GM18508 (cell line): ENCODE results near the gene RBM5.
"Not testable (repeated sequence)": the region's sequence is repeated elsewhere in the genome, so short reads cannot be mapped to it uniquely, and the experiment has no call there.

Experiments
- ATAC-seq: cut with Tn5 transposase; IDR thresholded peaks from one replicate; pipeline ENCODE4 v1.9.1; 2021; ENCODE audit warnings: moderate number of reproducible peaks; ENCODE audit not compliant: insufficient read depth, unreplicated experiment

Gene RBM5

DNA sequence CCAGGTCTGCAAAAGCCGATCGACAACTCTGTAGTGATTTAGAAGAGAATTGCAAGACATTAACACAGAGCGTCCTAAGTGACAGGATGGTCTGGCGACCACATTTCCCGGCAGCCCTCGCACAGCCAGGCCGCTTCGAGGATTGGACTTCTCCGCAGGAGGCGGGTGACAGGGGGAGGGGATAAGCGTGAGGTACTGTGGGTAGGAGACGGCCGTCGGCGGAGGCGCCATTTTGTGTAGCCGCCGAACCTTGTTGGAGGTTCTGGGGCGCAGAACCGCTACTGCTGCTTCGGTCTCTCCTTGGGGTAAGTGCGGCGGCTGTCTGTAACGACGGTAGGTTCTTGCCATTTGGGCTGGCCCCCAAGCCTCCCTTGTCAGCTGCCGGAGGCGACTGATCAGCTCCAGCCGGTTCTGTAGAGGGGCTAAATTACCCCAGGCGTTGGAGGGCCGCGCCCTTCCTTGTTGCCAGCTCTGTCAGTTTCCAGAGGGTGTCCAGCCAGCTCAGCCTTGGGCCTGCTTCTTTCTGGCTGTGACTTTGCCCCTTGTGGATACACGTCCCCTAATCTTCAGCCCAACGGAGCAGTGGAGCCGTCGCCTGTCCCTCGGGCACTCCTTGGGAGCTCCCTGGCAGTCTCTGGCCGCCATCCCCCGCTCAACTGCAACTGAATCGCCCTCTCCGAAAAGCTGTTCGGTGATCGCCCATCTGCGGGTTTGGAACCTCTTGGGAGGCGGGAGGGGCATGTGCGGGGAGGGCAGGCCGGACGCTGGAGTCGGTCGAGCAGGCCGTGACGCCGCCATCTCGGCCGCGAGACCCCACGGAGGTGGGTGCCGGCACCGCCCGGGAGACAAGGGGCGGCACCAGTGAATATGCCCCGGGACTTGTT is at the start of gene RBM5:
RBM5 (plus strand) TSS at position 195 of the 884 bp plus-strand sequence. CDS start 1,516 bp downstream, outside the sequence.
- ATAC-seq: no peak

DNA sequence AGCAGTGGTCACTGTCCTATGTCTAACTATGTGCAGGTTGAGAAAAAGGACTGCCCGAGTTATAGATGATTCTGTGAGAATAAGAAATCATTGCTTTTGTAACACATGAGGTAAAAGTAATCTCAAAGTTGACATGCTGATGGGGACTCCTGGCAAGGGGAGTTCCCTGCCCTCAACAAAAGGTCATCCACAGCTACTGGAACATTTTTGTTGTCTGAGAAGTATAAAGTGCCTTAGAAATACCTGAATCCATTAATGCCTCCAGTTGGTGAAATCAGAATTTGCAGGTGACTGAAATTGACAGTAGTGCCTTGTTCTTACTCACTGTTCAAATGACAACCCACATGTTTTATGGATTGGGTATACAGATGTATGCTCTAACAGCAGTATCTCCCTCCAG is 43.7 kb upstream of the RBM5 start:
- ATAC-seq: no peak

DNA sequence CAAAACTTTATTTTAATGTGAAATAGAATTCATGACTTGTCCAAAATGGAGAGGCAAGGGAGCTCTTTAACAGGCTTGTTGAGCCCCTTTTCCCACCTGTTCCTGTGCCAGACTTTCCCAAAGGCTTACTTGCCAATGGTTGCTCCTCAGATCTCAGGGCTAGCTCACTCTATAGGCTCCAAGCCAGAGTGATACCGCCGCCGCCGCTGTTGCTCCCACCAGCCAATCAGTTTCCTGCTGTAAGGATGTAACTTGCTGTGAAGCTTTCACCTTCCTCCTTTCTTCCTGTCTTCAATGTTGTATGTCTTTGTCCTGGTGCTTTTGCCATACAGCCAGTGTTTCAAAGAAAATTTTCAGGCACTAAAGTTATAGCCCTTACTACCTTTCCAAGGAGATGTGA is 41.3 kb upstream of the RBM5 start:
- ATAC-seq: no peak

DNA sequence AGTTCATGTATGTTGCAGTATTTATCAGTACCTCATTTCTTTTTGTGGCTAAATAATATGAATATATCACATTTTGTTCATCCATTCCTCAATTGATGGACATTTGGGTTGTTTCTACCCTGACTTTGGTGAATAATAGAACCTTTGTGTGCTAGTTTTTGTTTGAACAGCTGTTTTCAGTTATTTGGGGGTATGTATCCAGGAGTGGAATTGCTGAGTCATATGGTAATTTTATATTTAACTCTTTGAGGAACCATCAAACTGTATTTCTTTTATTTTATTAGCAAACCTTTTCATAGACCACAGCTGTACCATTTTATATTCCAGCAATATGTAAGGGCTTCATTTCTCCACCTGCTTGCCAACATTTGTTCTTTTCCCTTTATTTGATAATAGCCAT is 38.4 kb upstream of the RBM5 start:
- ATAC-seq: no peak

DNA sequence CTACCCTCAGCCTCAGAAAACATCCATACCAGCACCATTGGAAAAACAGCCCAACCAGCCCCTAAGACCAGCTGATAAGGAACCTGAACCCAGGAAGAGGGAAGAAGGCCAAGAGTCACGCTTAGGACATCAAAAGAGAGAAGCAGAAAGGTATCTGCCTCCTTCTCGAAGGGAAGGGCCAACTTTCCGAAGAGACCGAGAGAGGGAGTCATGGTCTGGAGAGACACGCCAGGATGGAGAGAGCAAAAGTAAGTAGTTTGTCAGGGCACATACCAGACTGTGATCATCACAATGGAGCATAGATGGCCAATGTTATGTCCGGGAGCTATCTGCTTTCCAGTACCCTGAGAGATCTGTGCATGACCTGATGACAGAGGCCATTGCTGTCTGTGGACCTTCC is 31.0 kb upstream of the RBM5 start:
- no peak for ATAC-seq

DNA sequence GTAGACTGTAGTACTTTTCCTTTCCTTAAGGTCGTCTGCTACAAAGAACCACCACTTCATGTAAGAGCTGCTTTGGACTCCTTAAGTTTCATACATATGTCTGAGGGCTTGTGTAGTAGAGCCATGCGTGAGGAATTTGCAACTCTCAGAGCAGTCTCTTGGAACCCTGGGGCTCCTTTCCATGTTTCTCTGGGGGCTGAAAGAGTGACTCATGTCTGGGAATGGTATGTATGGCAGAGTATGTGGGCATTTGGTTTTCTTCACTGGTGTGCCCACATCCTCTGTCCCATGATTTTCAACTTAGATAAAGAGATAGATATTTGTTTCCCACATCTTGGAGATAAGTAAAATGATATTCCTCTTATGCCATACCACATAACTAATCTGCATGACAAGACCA is 20.6 kb upstream of the RBM5 start:
- ATAC-seq: no peak

DNA sequence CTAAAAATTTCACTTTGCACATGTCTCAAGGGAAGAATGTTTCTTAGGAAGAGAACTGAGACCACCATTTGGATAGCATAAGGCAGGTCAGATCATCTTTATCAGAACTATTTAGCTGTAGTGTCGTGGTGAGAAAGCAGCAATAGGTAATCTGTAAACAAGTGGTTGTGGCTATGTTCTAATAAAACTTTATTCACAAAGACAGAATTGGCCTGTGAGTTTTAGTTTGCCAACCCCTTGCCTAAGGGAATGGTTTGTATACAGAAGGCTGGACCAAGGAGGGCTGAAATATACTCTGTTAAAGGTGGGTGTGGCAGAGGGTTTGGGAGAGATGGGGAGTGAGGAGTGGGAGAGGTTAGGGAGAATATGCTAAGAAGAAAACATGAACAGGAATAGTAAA is 10.6 kb upstream of the RBM5 start:
- ATAC-seq: no peak

DNA sequence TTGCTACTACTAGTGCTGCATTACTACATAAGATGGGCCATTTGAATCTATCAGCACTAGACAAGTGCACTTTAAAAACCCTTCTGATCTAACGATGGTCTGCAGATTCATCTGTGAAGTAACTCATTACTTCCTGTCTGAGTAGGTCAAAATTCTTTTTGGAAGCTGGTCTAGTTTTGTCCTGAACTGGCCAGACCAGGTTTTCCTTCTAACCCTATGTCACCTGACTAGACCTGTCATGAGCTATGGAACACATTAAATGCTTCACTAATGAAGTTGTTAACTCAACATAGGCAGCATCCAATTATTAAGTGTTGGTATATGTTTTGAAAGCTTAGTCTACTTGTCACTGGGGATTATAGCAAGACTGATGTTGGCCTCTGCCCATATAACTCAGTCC is 10.1 kb upstream of the RBM5 start:
- no peak for ATAC-seq

DNA sequence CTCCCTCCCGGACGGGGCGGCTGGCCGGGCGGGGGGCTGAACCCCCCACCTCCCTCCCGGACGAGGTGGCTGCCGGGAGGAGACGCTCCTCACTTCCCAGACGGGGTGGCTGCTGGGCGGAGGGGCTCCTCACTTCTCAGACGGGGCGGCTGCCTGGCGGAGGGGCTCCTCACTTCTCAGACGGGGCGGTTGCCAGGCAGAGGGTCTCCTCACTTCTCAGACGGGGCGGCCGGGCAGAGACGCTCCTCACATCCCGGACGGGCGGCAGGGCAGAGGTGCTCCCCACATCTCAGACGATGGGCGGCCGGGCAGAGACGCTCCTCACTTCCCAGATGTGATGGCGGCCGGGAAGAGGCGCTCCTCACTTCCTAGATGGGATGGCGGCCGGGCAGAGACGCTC is 3.8 kb upstream of the RBM5 start:
- ATAC-seq: not testable (repeated sequence)

DNA sequence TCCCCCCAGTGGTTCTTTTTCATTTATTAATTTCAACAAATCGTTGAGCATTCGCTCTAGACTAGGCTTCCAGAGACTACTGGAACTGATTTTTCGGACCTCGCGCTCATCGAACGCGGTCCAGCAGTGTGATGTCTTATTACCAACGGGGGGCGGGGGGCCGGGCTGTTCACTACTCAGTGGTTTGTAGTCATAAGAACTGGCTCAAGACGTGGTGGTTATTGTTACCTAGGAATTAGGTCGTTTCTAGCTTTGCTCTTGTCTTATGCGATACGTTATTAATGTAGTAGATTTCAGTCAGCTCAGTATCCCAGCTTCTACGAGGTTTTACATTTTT is 858 bp downstream of the RBM5 start:
- no peak for ATAC-seq

DNA sequence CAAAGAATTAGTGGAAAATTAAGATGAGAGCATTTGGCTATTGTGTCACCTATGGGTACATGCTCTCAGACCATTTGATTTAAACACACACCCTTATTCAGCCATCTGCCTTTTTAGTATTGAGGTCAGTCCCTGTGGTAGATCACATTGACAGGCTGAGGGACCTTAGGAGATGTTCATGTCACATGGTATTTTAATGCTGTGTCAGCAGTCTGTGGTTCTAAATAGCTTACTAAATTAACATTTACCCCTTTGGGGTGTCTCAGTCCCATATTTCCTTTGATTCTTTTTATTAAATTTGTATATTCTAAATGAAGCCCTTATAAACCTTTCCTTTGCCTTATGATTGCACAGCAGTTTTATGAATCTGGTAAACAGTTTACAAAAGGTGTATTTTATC is 2.3 kb downstream of the RBM5 start:
- ATAC-seq: no peak

DNA sequence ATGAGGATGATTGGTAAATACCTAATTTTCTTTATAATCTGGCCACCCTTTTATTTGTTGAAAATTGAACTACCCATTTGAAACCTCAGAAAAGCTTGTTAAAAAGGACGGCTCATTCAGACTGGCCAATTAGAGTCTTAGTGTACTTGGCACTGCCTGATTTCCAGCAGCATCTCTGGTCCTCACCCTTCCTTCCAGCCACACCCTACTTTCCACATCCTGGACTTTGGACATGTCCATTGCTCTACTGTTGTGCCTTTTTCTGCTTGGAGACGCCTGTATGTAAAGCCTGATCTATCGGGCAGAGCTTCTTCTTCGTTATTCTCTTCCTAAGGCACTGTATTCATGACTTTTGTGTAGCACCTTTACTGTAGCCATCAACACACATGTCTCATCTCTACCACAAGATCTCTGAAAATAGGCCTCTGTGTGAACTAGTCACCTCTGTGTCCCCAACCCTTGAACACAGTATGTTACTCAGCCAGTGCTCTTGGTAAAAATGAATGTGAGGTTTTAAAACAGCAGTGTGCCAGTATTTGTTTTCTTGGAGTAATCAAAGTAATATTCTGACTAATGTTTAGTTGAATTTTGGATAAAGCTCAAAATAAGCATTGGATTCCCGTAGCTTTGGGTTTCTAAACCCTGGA is 6.8 kb downstream of the RBM5 start:
- ATAC-seq: no peak

DNA sequence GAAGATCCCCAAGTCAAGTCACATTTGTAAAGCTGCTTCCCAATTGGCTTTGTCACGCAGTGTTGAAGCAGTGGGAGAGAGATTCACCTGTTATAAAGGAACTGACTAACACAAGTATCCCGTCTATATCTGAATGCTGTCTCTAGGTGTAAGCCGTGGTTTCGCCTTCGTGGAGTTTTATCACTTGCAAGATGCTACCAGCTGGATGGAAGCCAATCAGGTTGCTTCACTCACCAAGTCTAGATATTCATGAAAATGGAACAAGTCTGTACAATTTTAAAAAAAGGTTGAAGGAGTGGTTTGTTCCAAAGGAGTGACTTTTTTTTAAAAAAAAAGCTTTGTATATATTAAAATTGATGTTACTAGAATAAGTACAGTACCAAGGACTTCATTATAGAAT is 11.7 kb downstream of the RBM5 start:
- no peak for ATAC-seq

DNA sequence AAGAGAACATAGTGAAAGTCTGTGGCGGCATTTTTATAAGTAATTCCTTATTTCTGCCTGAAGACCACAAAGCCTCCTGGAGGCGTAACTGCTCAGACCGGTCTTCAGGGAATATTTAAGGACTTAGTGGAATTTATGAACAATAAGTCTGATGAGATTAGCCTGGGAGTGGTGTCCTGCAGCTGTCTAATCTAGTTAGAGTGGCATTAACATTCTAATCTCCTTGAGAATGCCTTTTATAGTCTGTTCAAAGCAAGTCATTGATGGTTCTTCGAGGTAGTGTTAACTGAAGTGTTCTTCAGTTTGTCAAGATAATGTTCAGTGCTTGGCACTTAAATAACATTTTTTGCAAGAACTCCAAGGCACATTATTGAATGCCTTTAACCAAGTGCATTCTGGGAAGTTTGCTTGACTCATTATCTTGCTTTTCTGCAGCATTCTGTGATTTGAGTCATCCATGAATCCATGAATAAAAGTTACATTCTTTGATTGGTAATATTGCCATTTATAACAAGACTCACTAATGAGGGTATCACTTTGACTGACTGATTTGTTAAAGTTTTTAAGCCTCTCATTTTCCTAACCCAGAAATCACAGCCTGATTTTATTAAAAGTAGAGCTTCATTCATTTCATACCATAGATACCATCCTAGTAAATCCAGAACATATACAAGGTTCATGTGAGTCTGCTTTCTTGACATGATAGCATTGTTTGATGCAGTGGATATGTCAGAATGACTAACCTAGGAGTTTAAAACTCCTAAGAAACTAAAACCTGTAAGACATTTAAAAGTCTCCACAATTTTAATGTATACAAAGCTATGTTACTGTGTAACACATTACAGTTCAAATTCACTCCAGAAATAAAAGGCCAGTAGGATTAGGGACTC is 12.5 kb downstream of the RBM5 start:
- no peak for ATAC-seq

DNA sequence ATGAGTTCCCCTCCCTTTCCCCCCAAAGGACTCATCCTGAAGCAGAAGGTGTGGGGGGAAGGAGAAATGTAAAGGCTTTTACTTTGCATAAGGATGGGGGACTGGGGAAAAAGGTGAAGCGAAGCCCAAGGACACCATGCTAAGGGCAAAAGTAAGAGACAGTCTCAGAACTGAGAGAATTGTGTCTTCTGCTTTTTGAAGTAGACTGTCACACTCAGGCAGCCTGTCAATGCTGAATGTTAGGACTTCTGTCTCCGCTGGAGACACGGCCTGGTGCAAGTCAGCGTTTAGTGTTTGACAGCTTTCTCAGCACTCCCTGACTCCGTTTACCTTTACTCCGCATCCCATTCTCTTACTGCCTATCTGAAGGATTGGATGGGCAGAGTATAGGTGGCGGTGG is 13.8 kb downstream of the RBM5 start:
- ATAC-seq: no peak

DNA sequence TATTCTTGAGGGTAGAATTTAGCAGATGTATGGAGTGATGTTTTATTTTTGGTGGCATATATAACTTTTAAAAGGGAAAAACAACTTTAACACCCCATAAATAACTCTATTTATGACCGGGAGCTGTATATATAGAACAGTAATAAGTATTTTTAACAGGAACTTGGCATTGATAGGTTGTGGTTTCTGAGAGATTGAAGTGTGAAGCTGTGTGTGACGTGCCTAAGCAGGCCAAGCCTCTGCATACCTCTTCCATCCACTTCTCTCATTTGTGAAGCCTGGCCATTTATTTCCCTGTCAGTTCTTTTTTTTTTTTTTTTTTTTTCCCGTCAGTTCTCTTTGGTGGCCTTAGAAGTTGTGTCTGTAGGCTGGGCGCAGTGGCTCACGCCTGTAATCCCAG is 23.0 kb downstream of the RBM5 start:
- no peak for ATAC-seq

DNA sequence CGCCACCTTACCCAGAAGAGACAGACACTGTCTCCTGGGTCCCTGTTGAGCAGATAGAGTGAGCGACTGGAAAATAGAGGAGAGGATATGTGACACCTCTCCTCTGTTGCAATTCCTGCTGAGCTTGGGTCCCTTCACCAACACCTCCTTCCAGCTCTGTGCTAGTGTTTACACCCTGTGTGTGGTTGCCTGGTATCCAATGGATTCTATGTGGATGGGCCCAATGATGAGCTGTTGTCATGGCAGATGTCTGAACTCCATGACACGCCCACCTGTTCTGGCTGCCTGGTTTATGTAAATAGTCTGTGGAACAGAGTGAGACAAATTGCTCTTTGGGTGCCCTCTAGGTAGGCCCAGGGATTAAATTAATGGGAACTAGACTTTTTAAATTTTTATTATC is 23.7 kb downstream of the RBM5 start:
- no peak for ATAC-seq

DNA sequence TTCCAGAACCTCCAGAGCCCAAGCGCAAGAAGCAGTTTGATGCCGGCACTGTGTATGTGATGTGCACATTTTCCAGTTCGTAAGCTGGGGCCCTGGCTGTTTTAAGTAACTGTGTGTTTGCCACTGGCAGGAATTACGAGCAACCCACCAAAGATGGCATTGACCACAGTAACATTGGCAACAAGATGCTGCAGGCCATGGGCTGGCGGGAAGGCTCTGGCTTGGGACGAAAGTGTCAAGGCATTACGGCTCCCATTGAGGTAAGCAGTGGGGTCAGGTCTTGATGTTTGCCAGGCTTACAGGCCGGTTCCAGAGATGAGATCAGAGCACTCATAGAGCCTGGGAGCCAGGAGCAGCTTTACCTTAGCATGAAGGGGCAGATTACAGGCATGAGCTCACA is 28.4 kb downstream of the RBM5 start:
- no peak for ATAC-seq

DNA sequence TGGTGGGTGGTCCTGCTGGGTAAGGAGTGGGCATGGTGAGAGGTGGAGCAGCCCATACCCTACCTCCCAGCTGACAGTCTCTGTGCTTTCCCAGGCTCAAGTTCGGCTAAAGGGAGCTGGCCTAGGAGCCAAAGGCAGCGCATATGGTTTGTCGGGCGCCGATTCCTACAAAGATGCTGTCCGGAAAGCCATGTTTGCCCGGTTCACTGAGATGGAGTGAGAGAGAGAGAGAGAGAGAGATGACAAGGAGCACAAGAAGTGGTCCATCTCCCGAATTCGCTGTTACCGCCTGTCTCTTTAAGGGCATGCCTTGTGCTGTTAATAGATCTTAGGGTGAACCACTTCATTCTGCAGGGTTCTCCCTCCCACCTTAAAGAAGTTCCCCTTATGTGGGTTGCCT is 29.5 kb downstream of the RBM5 start:
- ATAC-seq: no peak

DNA sequence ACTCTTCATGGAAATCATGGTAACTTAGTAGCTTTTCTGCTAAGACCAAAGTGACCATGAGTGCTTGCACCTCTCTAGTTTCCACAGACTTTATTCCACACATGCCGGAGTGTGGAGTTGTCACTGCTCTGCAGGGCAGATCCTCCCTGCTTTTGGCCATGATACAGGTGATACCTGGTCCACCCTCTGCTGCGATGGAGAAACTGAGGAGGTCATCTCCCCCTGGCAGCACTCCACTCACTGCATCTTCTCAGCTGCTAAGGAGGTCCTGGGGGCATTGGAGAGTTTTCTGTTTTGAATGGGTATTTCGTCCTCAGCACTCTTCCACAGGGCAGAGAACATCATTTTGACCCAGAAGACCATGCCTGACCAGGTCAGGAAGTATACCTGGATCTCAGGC is 31.1 kb downstream of the RBM5 start:
- ATAC-seq: no peak
